HG03558 (cell line): Measurements from ENCODE around the gene ZFP36L1.

Experiments used
- ATAC-seq: cut with Tn5 transposase; IDR thresholded peaks from one replicate; pipeline ENCODE4 v1.9.1; 2021; ENCODE audit warnings: moderate number of reproducible peaks; ENCODE audit not compliant: unreplicated experiment; ENCODE audit errors: extremely low read depth

The ZFP36L1 gene

GRCh38 chr14:68747393-68747792 is 45.5 kb downstream of the ZFP36L1 start:
- ATAC-seq, result no peak

GRCh38 chr14:68744613-68745012 is 48.3 kb downstream of the ZFP36L1 start:
- no peak for ATAC-seq

GRCh38 chr14:68741839-68742470 is 50.9 kb downstream of the ZFP36L1 start:
- no peak for ATAC-seq

GRCh38 chr14:68741477-68741791 is 51.4 kb downstream of the ZFP36L1 start:
- ATAC-seq, result no peak

GRCh38 chr14:68740788-68741476 is 51.9 kb downstream of the ZFP36L1 start:
- ATAC-seq, result no peak

GRCh38 chr14:68739701-68740100 is 53.2 kb downstream of the ZFP36L1 start:
- ATAC-seq, result no peak

GRCh38 chr14:68738559-68738958 is 54.3 kb downstream of the ZFP36L1 start:
- no peak for ATAC-seq
